MCF 10A (cell line): ENCODE data around the gene IL3. TPM values are rescaled to one million over a fixed set of nuclear protein-coding genes. Genes with fewer than 3 reads are reported as not detected.

Experiments used
- BruUV-seq: library from RNA; stranded (reverse); fragments of 400-500 nt; replicated peaks from 2 replicates; lab custom pipeline; 2021; lab: Mats Ljungman, UMichigan
- CTCF ChIA-PET: fragments of 300-600 bp; sonication (Branson Sonifier 250); formaldehyde crosslinking; extraction: SDS; loops from one replicate; lab custom pipeline; 2021; ENCODE audit warnings: antibody characterized with exemption, inconsistent platforms; lab: Yijun Ruan, JAX
- POLR2A ChIA-PET: fragments of 300-600, 350-650 bp; sonication (Branson Sonifier 250); formaldehyde crosslinking; extraction: SDS; loops from one replicate; lab custom pipeline; 2020; ENCODE audit warnings: antibody characterized with exemption, inconsistent platforms; lab: Yijun Ruan, JAX
- DNase-seq: peaks from one replicate; pipeline ENCODE4 v3.0.0-alpha.2; 2018; ENCODE audit not compliant: unreplicated experiment
- H3K27ac Mint-ChIP-seq: one replicate; pipeline ENCODE4 v1.8.0; 2022; ENCODE audit warnings: mild to moderate bottlenecking, low read depth, mixed read lengths; ENCODE audit not compliant: unreplicated experiment
- H3K27me3 Mint-ChIP-seq: one replicate; pipeline ENCODE4 v1.8.0; 2022; ENCODE audit warnings: mixed read lengths; ENCODE audit not compliant: insufficient read depth, unreplicated experiment
- H3K36me3 Mint-ChIP-seq: one replicate; pipeline ENCODE4 v1.8.0; 2022; ENCODE audit warnings: mild to moderate bottlenecking, moderate library complexity, mixed read lengths; ENCODE audit not compliant: insufficient read depth, unreplicated experiment
- H3K4me1 Mint-ChIP-seq: one replicate; pipeline ENCODE4 v1.8.0; 2022; ENCODE audit warnings: mixed read lengths; ENCODE audit not compliant: insufficient read depth, unreplicated experiment
- H3K4me3 Mint-ChIP-seq: one replicate; pipeline ENCODE4 v1.8.0; 2022; ENCODE audit warnings: mild to moderate bottlenecking, moderate library complexity, mixed read lengths; ENCODE audit not compliant: unreplicated experiment
- H3K9me3 Mint-ChIP-seq: one replicate; pipeline ENCODE4 v1.8.0; 2022; ENCODE audit warnings: mixed read lengths; ENCODE audit not compliant: unreplicated experiment
- CTCF ChIP-seq: fragments of 200-600 bp; IDR thresholded peaks from one replicate; pipeline ENCODE4 v1.8.0; 2022; ENCODE audit warnings: antibody characterized with exemption, mild to moderate bottlenecking; ENCODE audit not compliant: unreplicated experiment
- intact Hi-C: fragments of 100-400 bp; cut with micrococcal nuclease; formaldehyde crosslinking; loops from 2 replicates; pipeline ENCODE4 v1.14.1; 2022
- total RNA-seq: library from RNA; stranded (reverse); gene quantifications from 2 replicates; pipeline ENCODE4 v1.2.3, GENCODE V29; 2022

Gene IL3
- total RNA-seq, 1 experiment from 2014 or later, result not detected

- Mint-ChIP-seq H3K4me1 (peaks cover 8% of the 10 kb centered on the region), H3K27me3 (no peaks in the 10 kb centered on the region), H3K9me3 (no peaks in the 10 kb centered on the region), H3K4me3 (no peak overlapping the region), H3K27ac (no peak overlapping the region), H3K36me3 (no peaks in the 10 kb centered on the region)
- CTCF ChIA-PET, result interaction anchor here (0.7 to 7.2 kb wide), 8 partner anchors 17 to 478 kb away, joined by 3 to 74 read pairs (median 4); no protein-coding TSS in a partner anchor
- TF ChIP-seq CTCF, result no peak
- no TSS peak for BruUV-seq
- DNase-seq, result no peak
- POLR2A ChIA-PET, result no interaction called here
- intact Hi-C loops, result loop anchor here (5.0 kb wide), 1 partner anchor 320 kb away; no protein-coding TSS in a partner anchor
Measured at GRCh38 chr5:132067451-132067850, 7.0 kb downstream of the IL3 start.

DNA sequence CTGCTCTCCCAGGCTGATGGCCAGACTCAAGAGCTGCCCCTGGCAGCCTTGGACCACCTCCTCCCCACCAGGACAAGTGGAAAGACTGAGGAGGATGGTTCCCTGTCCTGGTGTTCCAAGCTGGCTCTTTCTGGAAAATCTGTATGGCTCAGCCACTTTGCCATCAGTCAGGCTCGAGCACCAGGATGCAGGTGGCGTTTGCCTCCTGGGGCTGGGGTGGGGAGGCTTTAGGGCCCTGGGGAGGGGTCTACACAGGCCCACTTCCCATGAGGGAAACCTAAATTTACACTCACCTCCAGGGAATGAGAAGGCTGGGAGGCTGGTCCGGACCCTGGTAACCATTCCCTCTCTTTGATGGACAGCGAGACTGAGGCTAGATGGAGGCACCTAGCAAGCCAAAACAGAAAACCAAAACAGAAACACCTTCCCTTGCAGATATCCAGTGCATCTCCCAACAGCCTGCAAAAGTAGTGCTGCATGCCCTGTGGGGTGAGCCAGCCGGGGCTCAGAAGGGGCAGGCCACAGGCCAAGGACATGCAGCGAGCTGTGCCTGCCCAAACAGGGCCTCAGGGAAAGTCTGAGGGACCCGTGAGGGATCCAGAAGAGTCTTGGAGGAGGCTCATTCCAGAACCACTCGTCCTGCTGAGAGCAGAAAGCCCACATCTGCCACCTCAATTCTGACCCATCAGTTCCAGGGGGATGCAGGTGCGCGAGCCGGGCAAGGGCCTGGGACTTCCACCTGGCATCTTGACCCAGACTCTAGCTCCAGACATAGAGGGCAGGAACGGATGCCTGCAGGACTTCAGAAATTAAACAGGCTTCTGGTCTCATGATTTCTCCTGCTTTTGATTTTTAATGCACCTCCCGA is 7.7 kb downstream of the IL3 start:
- Mint-ChIP-seq H3K27ac (no peak overlapping the region), H3K4me3 (no peak overlapping the region), H3K27me3 (no peaks in the 10 kb centered on the region), H3K4me1 (peaks cover 12% of the 10 kb centered on the region), H3K36me3 (no peaks in the 10 kb centered on the region), H3K9me3 (no peaks in the 10 kb centered on the region)
- ChIA-PET POLR2A (no interaction called here), CTCF (interaction anchor here (0.7 to 1.8 kb wide), 4 partner anchors 14 to 479 kb away, joined by 3 to 5 read pairs (median 4); no protein-coding TSS in a partner anchor)
- no peak for DNase-seq
- no TSS peak for BruUV-seq
- no peak for TF ChIP-seq CTCF
- intact Hi-C loops, result loop anchor here (5.0 kb wide), 1 partner anchor 319 kb away; no protein-coding TSS in a partner anchor

DNA sequence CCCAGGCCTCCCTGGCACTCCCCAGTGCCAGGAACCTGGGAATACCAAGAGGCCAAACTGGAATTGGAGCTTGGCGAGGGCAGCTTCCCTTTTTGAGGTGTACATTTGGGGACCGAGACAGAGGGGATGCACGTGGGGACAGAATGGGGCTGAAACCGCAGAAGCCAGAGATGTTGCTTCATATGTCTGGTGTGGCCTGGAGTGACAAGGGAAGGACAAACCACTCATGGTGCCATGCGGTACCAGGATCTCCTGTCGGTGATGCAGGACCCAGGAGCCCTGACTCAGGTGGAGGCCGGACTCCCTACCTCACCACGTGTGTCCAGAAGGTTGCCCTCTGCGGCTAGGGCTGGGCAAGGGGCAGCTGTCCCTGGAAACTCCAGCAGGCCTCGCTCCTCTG is 9.1 kb downstream of the IL3 start:
- DNase-seq, result no peak
- H3K27ac Mint-ChIP-seq, result no peak overlapping the region
- intact Hi-C loops, result loop anchor here (5.0 kb wide), 1 partner anchor 318 kb away; no protein-coding TSS in a partner anchor
- no peak overlapping the region for H3K4me3 Mint-ChIP-seq
- TF ChIP-seq CTCF, result no peak
- no peaks in the 10 kb centered on the region for H3K9me3 Mint-ChIP-seq
- CTCF ChIA-PET, result no interaction called here
- BruUV-seq, result no TSS peak
- POLR2A ChIA-PET, result no interaction called here
- H3K27me3 Mint-ChIP-seq, result no peaks in the 10 kb centered on the region
- H3K36me3 Mint-ChIP-seq, result no peaks in the 10 kb centered on the region
- H3K4me1 Mint-ChIP-seq, result peaks cover 26% of the 10 kb centered on the region

DNA sequence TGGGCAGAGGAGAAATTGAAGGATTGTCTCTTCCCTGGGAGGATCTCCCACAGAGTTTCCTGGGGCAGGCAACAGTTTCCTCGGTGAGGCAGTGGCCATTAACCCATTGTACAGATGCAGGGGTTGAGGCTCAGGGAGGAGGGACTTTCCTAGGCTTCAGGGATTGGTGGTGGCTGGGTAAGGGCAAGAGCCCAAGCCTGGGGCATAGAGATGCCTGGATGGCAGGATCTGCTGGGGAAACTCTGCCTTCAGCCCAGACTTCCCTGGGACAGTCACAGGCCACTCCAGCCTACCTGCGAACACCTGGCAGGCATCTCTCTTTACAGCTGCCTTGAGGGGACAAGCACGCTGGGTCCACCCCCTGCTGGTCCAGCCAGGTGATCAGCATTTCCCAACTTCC is 9.5 kb downstream of the IL3 start:
- no peaks in the 10 kb centered on the region for H3K9me3 Mint-ChIP-seq
- ChIA-PET CTCF (no interaction called here), POLR2A (no interaction called here)
- H3K27ac Mint-ChIP-seq, result no peak overlapping the region
- H3K4me1 Mint-ChIP-seq, result peaks cover 30% of the 10 kb centered on the region
- no peaks in the 10 kb centered on the region for H3K27me3 Mint-ChIP-seq
- TF ChIP-seq CTCF, result no peak
- no peaks in the 10 kb centered on the region for H3K36me3 Mint-ChIP-seq
- no peak for DNase-seq
- intact Hi-C loops, result loop anchor here (5.0 kb wide), 1 partner anchor 317 kb away; no protein-coding TSS in a partner anchor
- no peak overlapping the region for H3K4me3 Mint-ChIP-seq
- BruUV-seq, result no TSS peak
